Posterior vena cava (tissue), 2 donors: ENCODE measurements around the gene EDC3. TPM values are rescaled to one million over a fixed set of nuclear protein-coding genes. Genes with fewer than 3 reads are reported as not detected.
"Not testable (repeated sequence)": the region's sequence is repeated elsewhere in the genome, so short reads cannot be mapped to it uniquely, and the experiment has no call there.

Experiments used
- DNase-seq: peaks from one replicate; pipeline ENCODE4 v3.0.0-alpha.2; 2020; ENCODE audit warnings: low spot score
- intact Hi-C, 2 donors: fragments of 100-400 bp; cut with DNase I; formaldehyde crosslinking; loops; one replicate each; pipeline versions ENCODE4 v1.14.1 to v1.14.2; 2022 to 2023
- total RNA-seq, 2 donors: library from RNA; stranded (reverse); fragmentation: NEBNext Ultra II Directional; extraction: Animal tissue kit (Norgen Biotek cat#: 25700); gene quantifications; one replicate each; pipeline ENCODE4 v1.2.1, GENCODE V29; 2021
- donor health status: DM: yes; HTN: yes; CAD: no.
- donor health status: DM: yes; HTN: yes; CAD: no.

EDC3 gene
- total RNA-seq, 2 donors from 2014 or later: 21.8 to 22.1 TPM

DNA sequence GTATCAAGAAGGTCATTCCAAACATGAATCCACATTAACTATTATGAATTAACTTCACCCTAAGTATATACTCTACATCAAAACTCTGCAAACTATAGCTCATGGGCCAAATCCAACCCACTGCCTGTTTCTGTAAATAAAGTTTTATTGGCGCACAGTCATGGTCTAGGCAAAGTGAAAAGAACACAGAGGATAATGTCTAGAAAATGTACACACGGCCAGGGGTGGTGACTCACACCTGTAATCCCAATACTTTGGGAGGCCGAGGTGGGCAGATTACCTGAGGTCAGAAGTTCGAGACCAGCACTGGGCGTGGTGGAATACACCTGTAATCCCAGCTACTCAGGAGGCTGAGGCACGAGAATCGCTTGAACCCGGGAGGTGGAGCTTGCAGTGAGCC lies 34.5 kb downstream of the EDC3 start:
- intact Hi-C loops, DNase-seq: not testable (repeated sequence)

DNA sequence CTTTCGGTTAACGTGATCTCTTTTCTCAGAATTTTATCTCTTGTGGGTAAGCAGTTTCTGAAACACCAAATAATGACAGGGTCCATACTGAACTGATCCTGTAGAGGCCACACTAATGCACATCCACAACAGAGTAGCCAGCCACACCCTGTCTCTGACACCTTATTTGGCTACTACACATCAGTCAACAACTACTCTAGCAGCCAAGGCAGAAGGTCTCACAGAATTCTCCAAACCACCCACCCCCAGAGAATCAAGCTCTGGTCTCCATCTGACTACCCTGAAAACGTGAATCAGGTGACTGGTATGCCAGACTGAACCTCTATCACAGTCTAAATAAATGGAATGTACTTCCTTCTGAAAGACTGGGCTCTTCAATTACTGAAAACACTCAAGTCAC lies 38.0 kb downstream of the EDC3 start:
- DNase-seq: no peak
- intact Hi-C loops: no loop called here

- intact Hi-C loops: no loop called here
Measured at GRCh38 chr15:74656935-74657535, 38.8 kb downstream of the EDC3 start.

DNA sequence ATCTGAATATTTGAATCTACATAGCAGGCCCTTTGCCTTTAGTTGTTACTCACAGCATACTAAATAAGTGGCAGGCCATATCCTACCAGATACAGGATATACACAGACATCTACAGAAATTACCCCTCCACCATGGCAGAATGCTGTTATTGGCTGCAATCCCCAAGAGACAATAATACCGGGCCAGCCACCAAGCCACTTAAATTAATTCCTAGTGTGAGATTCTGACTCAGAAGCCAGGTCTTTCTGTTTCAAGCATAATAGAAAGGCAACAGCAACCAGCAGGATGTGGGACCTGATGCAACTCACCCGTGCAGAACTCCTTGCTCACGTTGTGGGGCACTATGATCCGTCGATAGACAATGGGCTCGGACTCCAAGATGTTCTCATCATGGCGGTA lies 40.4 kb downstream of the EDC3 start:
- DNase-seq: no peak
- intact Hi-C loops: no loop called here

More at GRCh38 chr15:74656935-74657535, 38.8 kb downstream of the EDC3 start:
- DNase-seq: no peak

- DNase-seq: no peak
- intact Hi-C loops: no loop called here
Measured at GRCh38 chr15:74653426-74654102, 42.3 kb downstream of the EDC3 start.

- intact Hi-C loops: no loop called here
- DNase-seq: no peak
Measured at GRCh38 chr15:74651242-74651741, 44.5 kb downstream of the EDC3 start.

- DNase-seq: no peak
- intact Hi-C loops: loop anchor here in 1 of 2 donors (2.0 kb wide), 1 partner anchor 61 kb away; no protein-coding TSS in a partner anchor
Measured at GRCh38 chr15:74648051-74648842, 47.6 kb downstream of the EDC3 start.

- DNase-seq: no peak
- intact Hi-C loops: no loop called here
Measured at GRCh38 chr15:74646480-74646879, 49.3 kb downstream of the EDC3 start.

GRCh38 chr15:74643665-74644204 lies 52.1 kb downstream of the EDC3 start:
- DNase-seq: no peak
- intact Hi-C loops: no loop called here

DNA sequence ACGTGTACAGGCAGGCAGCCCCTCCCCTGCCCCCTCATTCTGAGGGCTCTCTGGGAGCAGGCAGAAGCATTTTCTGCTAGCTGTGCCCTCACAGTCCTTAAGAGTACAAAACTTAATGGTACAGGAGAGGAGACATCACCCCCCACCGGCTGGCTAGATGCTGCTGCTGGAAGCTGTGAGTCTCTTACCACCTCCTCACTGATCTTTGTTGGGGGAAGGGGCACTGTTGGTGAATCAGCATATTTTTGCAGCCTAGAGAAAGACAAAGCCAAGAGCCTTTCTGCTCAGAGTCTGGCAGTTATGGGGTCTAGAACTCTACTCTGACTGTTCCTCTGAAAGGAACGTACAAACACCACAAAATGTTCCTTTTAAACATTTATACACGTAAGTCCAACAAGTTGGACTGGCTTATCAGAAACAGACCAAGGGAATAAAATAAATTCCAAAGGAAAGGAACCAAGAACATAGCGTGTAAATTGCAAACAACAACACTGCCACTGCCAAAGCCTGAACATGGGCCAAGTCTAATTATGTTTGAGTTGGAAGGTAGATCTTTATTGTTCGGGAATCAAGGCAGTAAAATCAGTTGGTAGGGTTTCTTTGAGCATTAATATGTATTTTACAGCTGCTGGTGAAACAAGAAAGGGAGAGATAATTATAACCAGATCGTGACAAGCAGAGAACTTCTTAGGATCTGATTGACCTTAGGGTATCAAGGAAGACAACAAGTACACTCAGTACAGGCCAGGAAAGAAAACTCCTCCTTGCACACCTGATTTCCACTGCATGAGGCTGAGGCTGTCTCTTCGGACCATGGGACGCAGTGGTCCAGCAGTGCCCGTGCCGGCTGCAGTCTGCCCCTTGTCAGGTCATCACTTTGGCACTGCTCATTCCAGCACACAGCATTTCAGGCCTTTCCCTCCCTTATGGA lies 52.8 kb downstream of the EDC3 start:
- intact Hi-C loops: no loop called here
- no peak for DNase-seq

- intact Hi-C loops: no loop called here
- DNase-seq: no peak
Measured at GRCh38 chr15:74642348-74642733, 53.5 kb downstream of the EDC3 start.

GRCh38 chr15:74641151-74641550 lies 54.7 kb downstream of the EDC3 start:
- DNase-seq: no peak
- intact Hi-C loops: no loop called here

DNA sequence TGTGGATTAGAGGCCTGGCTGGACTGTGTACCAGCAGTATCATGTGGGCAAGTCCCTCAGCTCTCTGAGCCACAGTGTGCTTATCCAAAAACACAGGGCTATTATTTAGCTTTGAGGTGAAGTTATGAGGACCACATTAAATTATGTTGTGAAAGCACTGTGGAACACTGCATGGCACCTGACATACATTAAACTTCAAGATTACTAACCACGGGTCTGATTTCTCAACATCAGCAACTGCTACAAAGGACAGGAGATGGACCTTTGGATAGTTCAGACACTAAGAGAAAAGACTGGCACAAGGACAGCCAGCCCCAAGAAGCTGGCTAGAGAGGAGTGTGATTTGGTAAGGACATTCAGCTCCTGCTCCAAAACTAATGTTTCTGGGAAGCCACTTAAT lies 58.8 kb downstream of the EDC3 start:
- intact Hi-C loops: loop anchor here (5.0 to 10.0 kb wide), 3 partner anchors 115 to 308 kb away; no protein-coding TSS in a partner anchor
- DNase-seq: no peak

DNA sequence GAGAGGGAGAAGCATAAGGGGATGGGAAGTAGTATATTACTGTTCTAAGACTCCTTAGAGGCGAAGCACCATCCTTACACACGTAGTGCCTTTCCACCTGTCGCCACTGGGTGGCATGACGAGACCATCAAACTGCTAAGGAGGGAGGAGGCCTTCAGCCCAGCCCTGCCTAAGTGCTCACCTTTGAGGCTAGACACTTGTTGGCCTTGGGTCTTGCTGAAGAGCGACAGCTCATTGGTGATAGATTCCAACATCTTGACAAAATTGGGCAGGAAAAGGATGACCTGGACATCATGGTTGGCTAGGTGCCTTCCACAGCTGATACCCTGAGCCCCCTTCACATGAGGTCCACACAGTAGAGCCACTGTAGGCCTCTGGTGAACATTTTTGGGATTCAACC lies 60.6 kb downstream of the EDC3 start:
- peak; percentile 86 for DNase-seq
- intact Hi-C loops: loop anchor here (2.0 to 10.0 kb wide), 4 partner anchors 117 to 310 kb away; no protein-coding TSS in a partner anchor

DNA sequence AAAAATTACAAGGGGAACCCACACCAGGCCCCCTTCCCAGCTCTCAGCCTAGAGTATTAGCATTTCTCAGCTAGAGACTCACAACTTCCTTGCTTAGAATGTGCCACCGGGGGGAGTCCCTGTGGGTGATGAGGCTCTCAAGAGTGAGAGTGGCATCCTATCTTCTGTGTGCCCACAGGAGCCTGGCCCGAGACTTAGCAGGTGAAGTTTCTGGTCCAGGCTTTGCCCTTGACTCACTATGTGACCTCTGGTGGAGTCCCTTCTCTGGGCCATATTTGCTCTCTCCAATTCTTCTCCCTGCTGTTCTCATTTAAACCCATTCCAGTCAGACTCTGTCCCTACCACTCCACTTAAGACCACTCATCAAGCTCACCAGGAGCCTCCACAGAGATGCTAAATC lies 62.0 kb downstream of the EDC3 start:
- intact Hi-C loops: loop anchor here (2.0 to 10.0 kb wide), 6 partner anchors 134 to 1129 kb away; no protein-coding TSS in a partner anchor
- no peak for DNase-seq

GRCh38 chr15:74632601-74633000 lies 63.2 kb downstream of the EDC3 start:
- peak; percentile 48 for DNase-seq
- intact Hi-C loops: loop anchor here (5.0 to 10.0 kb wide), 5 partner anchors 135 to 1130 kb away; no protein-coding TSS in a partner anchor

- DNase-seq: peak; percentile 87
- intact Hi-C loops: loop anchor here (5.0 to 10.0 kb wide), 5 partner anchors 135 to 1130 kb away; no protein-coding TSS in a partner anchor
Measured at GRCh38 chr15:74631935-74632560, 63.8 kb downstream of the EDC3 start.

GRCh38 chr15:74631408-74631807 lies 64.4 kb downstream of the EDC3 start:
- DNase-seq: peak; percentile 64
- intact Hi-C loops: loop anchor here (5.0 to 10.0 kb wide), 5 partner anchors 136 to 1131 kb away; no protein-coding TSS in a partner anchor
